Thymus (tissue), 11 donors: ENCODE data around the gene ULBP2. TPM values are rescaled to one million over a fixed set of nuclear protein-coding genes. Genes with fewer than 3 reads are reported as not detected.
"Not testable (repeated sequence)": the region's sequence is repeated elsewhere in the genome, so short reads cannot be mapped to it uniquely, and the experiment has no call there.

Source experiments
- DNase-seq, 9 donors: peaks; one replicate each; pipeline ENCODE4 v3.0.0-alpha.2; 2013; ENCODE audit warnings: low spot score in 9 of 9, low read depth in 6 of 9, missing footprints in 1 of 9
- H3K27ac ChIP-seq, 2 donors: one replicate each; pipeline ENCODE4 v1.5.1; 2013; ENCODE audit warnings: control low read depth in 1 of 2, low read depth in 1 of 2, low read length in 1 of 2, mild to moderate bottlenecking in 1 of 2, moderate library complexity in 1 of 2
- H3K27me3 ChIP-seq, 2 donors: one replicate each; pipeline ENCODE4 v1.5.1; 2013; ENCODE audit warnings: low read length in 1 of 2; ENCODE audit not compliant: control insufficient read depth in 2 of 2, insufficient read depth in 1 of 2
- H3K36me3 ChIP-seq, 2 donors: one replicate each; pipeline ENCODE4 v1.5.1; 2013; ENCODE audit warnings: low read length in 1 of 2, mild to moderate bottlenecking in 1 of 2, moderate library complexity in 1 of 2; ENCODE audit not compliant: control insufficient read depth in 2 of 2, insufficient read depth in 2 of 2
- H3K4me1 ChIP-seq, 2 donors: one replicate each; pipeline ENCODE4 v1.5.1; 2013; ENCODE audit warnings: low read length in 2 of 2; ENCODE audit not compliant: control insufficient read depth in 2 of 2, insufficient read depth in 2 of 2
- H3K4me3 ChIP-seq, 2 donors: one replicate each; pipeline ENCODE4 v1.5.1; 2013; ENCODE audit warnings: low read length in 2 of 2, control low read depth in 1 of 2, mild to moderate bottlenecking in 1 of 2
- H3K9me3 ChIP-seq, 2 donors: one replicate each; pipeline ENCODE4 v1.5.1; 2013; ENCODE audit warnings: low read length in 1 of 2, mild to moderate bottlenecking in 1 of 2; ENCODE audit not compliant: control insufficient read depth in 2 of 2, insufficient read depth in 1 of 2
- WGBS: extraction: QIAGEN DNeasy Blood & Tissue Kit; methylation state at CpG from one replicate; pipeline ENCODE4 v1.1.7; 2013; 5-methylcytosine and 5-hydroxymethylcytosine counted together
- polyA plus RNA-seq: library from polyadenylated mRNA; stranded (reverse); fragments of 200-250 nt; gene quantifications from one replicate; pipeline ENCODE4 v1.2.3, GENCODE V29; 2013
- total RNA-seq: library from RNA; stranded (reverse); fragments of 120-200 nt; gene quantifications from one replicate; pipeline ENCODE4 v1.2.4, GENCODE V29; 2013
- donor health status: healthy.

ULBP2 gene
- total and polyA plus RNA-seq, 2 donors = 0.66 to 2.3 TPM

DNA sequence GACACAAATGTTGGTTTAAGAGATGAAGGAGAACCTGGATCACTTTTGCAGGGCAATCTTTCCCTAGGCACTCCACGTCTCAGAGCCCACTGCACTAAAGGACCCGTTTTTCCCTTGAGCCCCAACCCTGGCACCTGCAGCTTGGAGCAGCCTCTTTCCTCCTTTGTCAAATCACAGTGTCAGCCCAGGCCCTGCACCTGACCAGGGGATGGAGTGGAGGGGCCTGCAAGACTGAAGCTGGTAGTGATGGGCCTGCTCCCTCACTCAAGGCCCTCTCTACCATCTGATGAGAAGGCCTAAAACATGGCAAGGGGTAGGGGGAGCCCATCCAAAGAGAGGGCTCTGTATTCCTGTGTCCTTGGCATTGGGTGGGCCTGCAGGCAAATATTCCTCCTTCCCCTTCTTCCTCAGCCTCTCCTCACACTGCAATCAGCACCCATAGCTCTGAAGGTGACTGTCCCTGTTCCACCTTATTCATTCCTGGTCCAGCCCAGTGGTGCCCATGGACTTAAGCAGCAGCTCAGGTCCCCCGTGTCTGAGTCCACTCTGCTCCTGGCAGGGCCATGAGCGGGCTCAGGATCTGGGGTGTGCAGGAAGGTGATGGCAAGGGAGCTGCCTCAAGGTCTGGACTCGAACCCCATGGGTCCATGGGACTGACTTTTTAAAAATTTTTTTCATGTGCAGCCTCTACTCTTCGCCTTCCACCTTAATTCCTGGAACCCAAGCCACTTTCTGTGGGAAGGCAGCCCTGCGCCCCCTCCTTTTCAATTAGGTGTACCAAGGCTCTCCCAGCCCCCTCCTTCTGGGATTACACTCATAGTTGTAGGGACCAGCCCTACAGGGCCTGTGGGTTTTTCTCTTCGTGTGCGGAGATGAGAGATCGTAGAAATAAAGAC lies 25.6 kb upstream of the ULBP2 start:
- 94% methylated on average over 10 of the region's 10 CpGs for WGBS
- no peaks in the 10 kb centered on the region for H3K4me1 ChIP-seq
- peaks cover under 1 to 41% of the 10 kb centered on the region in 2 donors for H3K27me3 ChIP-seq
- H3K9me3 ChIP-seq = no peaks in the 10 kb centered on the region
- no peak overlapping the region for H3K27ac ChIP-seq
- H3K4me3 ChIP-seq = no peak overlapping the region
- no peaks in the 10 kb centered on the region for H3K36me3 ChIP-seq
- no peak for DNase-seq

- H3K9me3 ChIP-seq = peaks cover 0 to 2% of the 10 kb centered on the region in 2 donors
- 93% methylated on average over 2 of the region's 2 CpGs for WGBS
- no peak overlapping the region for H3K27ac ChIP-seq
- H3K4me3 ChIP-seq = no peak overlapping the region
- H3K4me1 ChIP-seq = peaks cover 0 to 2% of the 10 kb centered on the region in 2 donors
- H3K27me3 ChIP-seq = peaks cover 7 to 56% of the 10 kb centered on the region in 2 donors
- no peaks in the 10 kb centered on the region for H3K36me3 ChIP-seq
- DNase-seq = no peak
Measured at GRCh38 chr6:149917679-149918078, 24.1 kb upstream of the ULBP2 start.

GRCh38 chr6:149918151-149918905 lies 23.5 kb upstream of the ULBP2 start:
- H3K36me3 ChIP-seq = no peaks in the 10 kb centered on the region
- peaks cover 0 to 6% of the 10 kb centered on the region in 2 donors for H3K9me3 ChIP-seq
- DNase-seq = no peak
- 95% methylated on average over 6 of the region's 6 CpGs for WGBS
- peaks cover 8 to 62% of the 10 kb centered on the region in 2 donors for H3K27me3 ChIP-seq
- H3K4me3 ChIP-seq = no peak overlapping the region
- H3K27ac ChIP-seq = no peak overlapping the region
- peaks cover 0 to 8% of the 10 kb centered on the region in 2 donors for H3K4me1 ChIP-seq

DNA sequence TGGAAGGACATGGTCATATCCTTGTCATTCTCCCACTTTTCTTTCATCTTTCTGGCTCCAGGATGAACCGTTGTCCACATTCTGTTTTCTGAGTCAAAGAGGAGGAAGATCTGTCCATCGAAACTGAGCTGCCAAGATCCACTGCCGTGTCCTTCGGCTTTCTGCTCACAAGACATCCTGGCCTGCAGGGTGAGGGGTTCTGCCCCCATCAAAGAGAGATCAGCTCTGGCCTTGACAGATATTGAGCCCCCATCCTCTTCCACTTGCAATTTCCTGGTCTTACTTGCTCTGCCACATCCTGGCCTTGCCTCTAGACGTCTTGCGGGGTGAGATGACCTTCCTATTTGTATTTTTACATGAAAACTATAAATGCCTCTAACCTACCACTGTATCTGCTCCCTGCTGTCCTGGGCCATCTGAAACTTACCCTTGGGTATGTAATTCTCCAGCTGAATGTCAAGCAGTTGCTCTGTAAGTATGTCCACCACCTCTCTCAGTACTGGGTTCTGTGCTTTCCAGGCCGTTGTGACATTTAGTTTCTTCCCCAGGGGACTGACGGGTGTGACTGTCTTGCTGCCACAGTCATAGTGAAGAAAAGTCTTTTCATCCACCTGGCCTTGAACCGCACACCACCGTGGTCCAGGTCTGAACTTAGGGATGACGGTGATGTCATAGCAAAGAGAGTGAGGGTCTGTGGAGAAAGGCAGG lies 22.5 kb upstream of the ULBP2 start:
- not testable (repeated sequence) for DNase-seq, H3K4me3 ChIP-seq, H3K27ac ChIP-seq, H3K4me1 ChIP-seq, H3K36me3 ChIP-seq
- WGBS = 91% methylated on average over 11 of the region's 11 CpGs
- peaks cover 14 to 68% of the 10 kb centered on the region in 2 donors for H3K27me3 ChIP-seq
- H3K9me3 ChIP-seq = peaks cover 0 to 12% of the 10 kb centered on the region in 2 donors

- Histone ChIP-seq H3K36me3 (no peaks in the 10 kb centered on the region), H3K9me3 (peaks cover 0 to 16% of the 10 kb centered on the region in 2 donors), H3K4me3 (no peak overlapping the region), H3K4me1 (peaks cover 0 to 9% of the 10 kb centered on the region in 2 donors), H3K27me3 (peaks cover 19 to 73% of the 10 kb centered on the region in 2 donors), H3K27ac (no peak overlapping the region)
- DNase-seq = no peak
- 92% methylated on average over 4 of the region's 4 CpGs for WGBS
Measured at GRCh38 chr6:149919834-149920225, 22.0 kb upstream of the ULBP2 start.

DNA sequence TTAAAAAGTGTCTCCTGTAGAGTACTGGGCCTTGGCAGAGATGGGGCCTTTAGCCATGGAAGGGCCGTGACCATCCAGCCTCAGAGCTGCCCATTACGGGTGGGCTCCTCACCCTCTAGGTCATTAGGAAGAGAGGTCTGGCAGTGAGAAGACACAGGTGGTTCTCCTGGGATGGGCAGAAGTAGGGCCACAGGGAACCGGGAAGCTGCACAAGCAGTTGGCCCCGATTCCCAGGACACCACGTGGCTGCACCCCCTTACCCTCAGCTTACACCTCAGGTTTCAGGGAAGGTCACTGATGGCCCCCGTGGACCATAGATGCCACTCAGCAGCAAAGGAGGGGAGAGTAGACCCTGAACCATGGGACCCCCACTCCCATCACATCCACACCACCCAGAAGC lies 20.5 kb upstream of the ULBP2 start:
- no peak overlapping the region for H3K4me3 ChIP-seq
- peaks cover 0 to 20% of the 10 kb centered on the region in 2 donors for H3K4me1 ChIP-seq
- no peak overlapping the region for H3K27ac ChIP-seq
- H3K27me3 ChIP-seq = peaks cover 27 to 82% of the 10 kb centered on the region in 2 donors
- H3K36me3 ChIP-seq = no peaks in the 10 kb centered on the region
- 91% methylated on average over 6 of the region's 6 CpGs for WGBS
- H3K9me3 ChIP-seq = peaks cover 0 to 17% of the 10 kb centered on the region in 2 donors
- DNase-seq = no peak

- Histone ChIP-seq H3K27me3 (peaks cover 27 to 84% of the 10 kb centered on the region in 2 donors), H3K4me1 (peaks cover 0 to 20% of the 10 kb centered on the region in 2 donors), H3K9me3 (peaks cover 0 to 17% of the 10 kb centered on the region in 2 donors)
- H3K27ac ChIP-seq, H3K4me3 ChIP-seq, DNase-seq, H3K36me3 ChIP-seq: not testable (repeated sequence)
- 54% methylated on average over 5 of the region's 5 CpGs for WGBS
Measured at GRCh38 chr6:149922091-149922490, 19.7 kb upstream of the ULBP2 start.

DNA sequence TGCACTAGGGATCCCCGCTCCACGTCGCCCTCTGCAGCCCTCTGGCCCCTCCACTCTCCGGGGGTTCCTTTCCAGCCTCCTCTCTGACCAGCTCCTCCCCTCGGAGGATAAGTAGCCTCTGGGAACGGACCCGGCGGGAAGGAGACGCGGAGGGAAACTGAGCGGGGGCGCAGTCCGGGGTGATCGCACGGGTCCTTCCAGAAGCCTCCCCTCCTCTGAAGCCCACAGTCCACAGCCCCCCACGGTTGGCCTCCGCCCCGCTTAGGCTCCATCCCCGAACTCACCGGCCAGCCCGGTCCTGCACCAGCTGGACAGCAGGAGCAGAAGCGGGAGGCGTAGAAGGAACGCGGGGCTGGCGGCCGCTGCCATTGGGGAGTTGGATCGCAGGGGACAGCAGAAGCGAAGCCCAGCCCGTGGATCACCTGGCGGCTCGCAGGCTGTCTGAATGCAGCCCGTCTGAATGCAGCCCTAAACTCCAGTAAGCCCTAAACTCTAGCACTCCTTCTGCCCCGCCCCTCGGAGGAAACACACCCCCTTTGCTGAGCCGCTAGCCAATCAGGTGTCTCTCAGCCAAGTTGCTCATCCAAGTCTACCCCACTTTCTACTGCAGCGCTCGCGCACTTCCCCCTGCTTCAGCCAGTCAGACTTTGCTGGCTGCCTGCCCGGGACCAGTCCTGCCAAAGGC lies 19.0 kb upstream of the ULBP2 start, which contains the start of gene RAET1G:
RAET1G (minus strand) TSS at position 480 of the 685 bp plus-strand sequence; CDS start at position 369, 111 bp downstream.
- peak within 1 kb of the TSS; percentile 3 to 5 for H3K4me3 ChIP-seq
- H3K36me3 ChIP-seq = no peaks in the 10 kb centered on the region
- no peak within 1 kb of the TSS for H3K27ac ChIP-seq
- DNase-seq = peak in 8 of 9 donors; percentile 54 to 91 (median 68)
- 2% methylated on average over 40 of the region's 40 CpGs for WGBS
- peaks cover 27 to 88% of the 10 kb centered on the region in 2 donors for H3K27me3 ChIP-seq
- H3K4me1 ChIP-seq = peaks cover 0 to 20% of the 10 kb centered on the region in 2 donors
- peaks cover 0 to 17% of the 10 kb centered on the region in 2 donors for H3K9me3 ChIP-seq
